Epithelial cell of proximal tubule (primary cell): Measurements from ENCODE around the gene CSF3R. TPM values are rescaled to one million over a fixed set of nuclear protein-coding genes. Genes with fewer than 3 reads are reported as not detected.

ENCODE experiments used
- DNase-seq: peaks from one replicate; pipeline ENCODE4 v3.0.0-alpha.2; 2011; ENCODE audit warnings: low read depth
- H3K4me3 ChIP-seq: 2 replicates; pipeline ENCODE4 v1.5.1; 2011; ENCODE audit warnings: low read depth, mild to moderate bottlenecking, low read length
- total RNA-seq: library from RNA; depleted of rRNA; stranded (reverse); fragments of >200 nt; gene quantifications from 2 replicates; pipeline ENCODE4 v1.2.3, GENCODE V29; 2015
- TF ChIP-seq, protein P1 (sequence below): conservative IDR thresholded peaks from 2 replicates; pipeline ENCODE4 v1.5.1; 2012; ENCODE audit warnings: low read depth, mild to moderate bottlenecking, low read length

CSF3R gene
- total RNA-seq, 1 donor from 2014 or later = not detected

DNA sequence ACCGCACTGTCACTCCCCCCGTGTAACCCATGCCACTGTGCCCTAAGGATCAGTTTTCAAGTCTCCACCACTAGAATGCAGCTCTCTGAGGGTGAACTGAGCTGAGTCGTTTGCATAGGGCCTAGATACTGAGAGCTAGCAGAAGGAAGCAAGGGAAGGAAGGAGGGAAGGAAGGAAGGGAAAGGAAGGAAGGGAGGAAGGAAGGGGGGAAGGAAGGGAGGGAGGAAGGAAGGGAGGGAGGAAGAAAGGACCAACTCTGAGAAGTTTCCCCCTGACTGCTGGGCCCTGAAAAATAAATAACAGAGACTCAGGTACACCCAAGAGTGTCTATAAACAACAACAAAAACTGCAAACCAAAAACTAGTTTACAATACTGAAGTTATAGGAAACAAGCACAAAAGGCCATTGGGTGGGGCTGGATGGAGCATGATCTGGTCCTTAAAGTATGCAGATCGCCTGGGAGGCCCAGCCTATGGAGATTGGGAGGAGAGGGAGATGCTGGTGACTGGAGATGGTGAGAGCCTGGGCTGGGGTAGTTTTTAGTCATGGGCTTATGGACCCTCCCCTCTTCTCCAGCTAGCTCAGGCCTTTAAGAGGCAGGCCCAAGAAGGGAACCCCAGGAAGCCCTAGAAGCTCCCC is 16.9 kb downstream of the CSF3R start:
- no peak overlapping the region for H3K4me3 ChIP-seq
- TF ChIP-seq, protein P1, sequence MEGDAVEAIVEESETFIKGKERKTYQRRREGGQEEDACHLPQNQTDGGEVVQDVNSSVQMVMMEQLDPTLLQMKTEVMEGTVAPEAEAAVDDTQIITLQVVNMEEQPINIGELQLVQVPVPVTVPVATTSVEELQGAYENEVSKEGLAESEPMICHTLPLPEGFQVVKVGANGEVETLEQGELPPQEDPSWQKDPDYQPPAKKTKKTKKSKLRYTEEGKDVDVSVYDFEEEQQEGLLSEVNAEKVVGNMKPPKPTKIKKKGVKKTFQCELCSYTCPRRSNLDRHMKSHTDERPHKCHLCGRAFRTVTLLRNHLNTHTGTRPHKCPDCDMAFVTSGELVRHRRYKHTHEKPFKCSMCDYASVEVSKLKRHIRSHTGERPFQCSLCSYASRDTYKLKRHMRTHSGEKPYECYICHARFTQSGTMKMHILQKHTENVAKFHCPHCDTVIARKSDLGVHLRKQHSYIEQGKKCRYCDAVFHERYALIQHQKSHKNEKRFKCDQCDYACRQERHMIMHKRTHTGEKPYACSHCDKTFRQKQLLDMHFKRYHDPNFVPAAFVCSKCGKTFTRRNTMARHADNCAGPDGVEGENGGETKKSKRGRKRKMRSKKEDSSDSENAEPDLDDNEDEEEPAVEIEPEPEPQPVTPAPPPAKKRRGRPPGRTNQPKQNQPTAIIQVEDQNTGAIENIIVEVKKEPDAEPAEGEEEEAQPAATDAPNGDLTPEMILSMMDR = no peak
- no peak for DNase-seq

DNA sequence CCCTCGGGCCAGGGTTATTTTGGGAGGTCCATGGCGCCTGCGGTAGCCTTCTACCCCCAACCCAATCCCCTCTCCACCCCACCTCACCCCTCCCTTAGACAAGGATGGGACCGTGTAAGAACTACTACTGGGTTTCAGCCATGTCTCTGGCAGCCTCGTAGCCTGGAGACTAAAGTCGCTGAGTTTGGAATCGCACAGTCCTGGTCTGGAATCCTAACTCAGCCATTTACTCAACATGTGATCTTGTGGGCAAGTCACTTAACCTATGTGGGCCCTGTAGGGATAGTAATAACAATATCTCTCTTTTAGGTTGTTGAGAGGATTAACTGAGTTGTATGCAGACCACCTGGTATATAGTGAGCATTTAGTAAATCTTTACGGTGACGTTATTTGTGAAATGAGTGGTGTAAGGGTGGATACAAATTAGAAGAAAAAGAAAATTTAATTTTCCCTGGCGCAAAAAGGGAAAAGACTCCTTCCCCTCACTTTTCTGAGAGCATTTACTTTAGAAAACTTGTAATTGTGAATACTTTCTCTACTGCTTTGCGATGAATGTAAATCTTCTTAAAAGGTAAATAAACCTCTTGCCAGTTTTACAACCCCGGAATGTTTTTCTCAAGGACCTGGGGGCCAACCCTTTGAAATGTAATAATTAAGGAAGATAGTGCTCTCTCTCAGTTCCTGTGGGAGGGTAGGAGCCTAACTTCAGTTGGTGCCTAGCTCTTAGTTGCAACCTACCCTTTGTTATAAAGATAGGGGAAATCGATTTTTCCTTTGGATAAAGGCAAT is 17.9 kb downstream of the CSF3R start:
- H3K4me3 ChIP-seq = peak overlapping the region; percentile 87
- DNase-seq = no peak
- TF ChIP-seq, protein P1 = no peak

DNA sequence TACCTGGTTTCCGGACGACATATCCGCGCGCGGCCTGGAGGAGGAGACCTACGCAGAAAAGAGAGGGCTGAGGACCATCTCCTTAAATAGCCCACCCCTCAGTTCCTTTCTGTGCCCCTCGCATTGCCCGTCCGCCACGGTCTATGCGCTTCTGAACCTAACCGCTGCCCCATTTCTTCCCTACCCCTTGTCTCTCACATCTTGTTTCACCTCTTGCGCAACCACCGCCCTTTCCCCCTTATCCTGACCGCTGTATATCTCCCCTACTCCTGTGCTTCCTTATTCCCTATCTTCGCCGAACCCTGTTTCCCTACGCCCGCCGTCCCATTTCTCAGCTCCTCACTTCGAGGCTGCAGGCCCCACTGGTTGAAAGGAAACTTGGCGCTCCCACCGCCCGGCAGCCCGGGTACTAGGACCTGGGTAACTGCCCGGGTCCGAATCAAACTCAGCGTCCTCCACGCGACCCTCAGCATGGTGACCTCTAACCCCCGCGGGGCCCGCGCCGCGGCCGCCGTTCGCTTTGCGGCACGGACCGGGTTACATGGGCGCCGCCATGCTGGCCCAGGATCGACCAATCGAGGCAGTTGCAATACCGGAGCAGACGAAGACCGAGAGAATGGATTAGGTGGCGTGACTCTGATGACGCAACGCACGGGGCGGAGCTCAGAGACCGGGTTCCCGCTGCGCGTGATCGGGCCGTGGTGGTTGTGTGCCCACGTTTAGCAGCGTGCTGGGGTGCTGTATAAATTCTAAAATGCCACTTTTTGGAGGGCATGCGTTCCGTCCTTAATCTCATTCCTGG is 18.7 kb downstream of the CSF3R start, which contains the start of gene MRPS15:
MRPS15 (minus strand) TSS at position 582 of the 802 bp plus-strand sequence; CDS start at position 473, 109 bp downstream.
- DNase-seq = no peak
- peak within 1 kb of the TSS; percentile 87 for H3K4me3 ChIP-seq
- TF ChIP-seq, protein P1 = no peak

DNA sequence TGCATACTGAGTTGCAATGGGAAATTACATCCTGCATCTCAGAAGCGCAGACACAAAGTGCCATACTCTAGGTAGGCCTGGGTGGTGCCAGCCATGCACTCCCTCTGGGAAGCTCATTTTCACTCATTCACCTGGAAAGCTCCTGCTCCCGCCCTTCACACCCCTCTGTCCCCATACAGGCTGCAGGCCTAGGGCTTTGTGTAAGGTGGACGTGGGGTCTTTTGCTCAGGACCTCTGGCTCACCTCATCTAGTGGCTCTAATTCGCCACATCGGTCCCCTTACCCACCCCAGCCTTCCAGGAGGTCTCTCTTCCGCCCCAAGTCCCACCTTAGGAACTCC is 19.3 kb downstream of the CSF3R start:
- DNase-seq = no peak
- TF ChIP-seq, protein P1 = no peak

DNA sequence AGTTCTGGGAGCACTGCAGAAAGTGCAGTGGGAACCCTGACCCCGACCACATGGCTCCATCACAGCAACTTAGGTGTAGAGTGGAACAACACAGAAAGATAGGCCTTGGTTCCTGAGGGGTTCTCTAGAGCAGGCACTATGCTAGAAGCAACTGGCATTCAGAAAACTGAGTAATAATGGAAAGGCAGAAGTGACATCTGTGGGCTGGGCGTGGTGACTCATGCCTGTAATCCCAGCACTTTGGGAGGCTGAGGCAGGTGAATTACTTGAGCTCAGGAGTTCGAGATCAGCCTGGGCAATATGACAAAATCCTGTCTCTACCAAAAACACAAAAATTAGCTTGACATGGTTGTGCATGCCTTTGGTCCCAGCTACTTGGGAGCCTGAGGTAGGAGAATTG is 23.8 kb downstream of the CSF3R start:
- H3K4me3 ChIP-seq = no peak overlapping the region
- no peak for DNase-seq
- TF ChIP-seq, protein P1 = no peak

More for the DNA sequence above, 19.3 kb downstream of the CSF3R start:
- peak overlapping the region; percentile 87 for H3K4me3 ChIP-seq

DNA sequence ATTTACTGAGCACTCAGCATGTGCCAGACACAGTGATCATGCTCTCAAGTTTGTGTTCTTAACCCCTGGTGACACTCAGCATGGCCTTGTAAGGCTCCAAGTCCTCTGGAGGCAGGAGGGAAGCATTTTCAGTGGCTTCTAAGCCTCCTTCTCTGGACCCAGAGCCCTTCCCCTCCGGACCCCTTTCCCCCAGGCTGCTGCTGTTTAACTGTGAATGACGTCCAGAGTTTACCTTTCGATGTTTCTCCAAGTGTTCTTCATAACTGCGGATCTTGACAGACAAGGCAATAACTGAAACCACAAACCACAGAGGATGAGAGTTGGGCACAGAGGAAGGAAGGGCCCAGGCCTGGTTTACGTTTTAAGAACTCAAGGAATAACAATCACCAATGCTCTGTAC is 25.0 kb downstream of the CSF3R start:
- no peak for DNase-seq
- no peak overlapping the region for H3K4me3 ChIP-seq
- TF ChIP-seq, protein P1 = no peak
